DND-41 (cell line): ENCODE results near the gene ASIC4.
A peak's percentile ranks its signal among the peaks of the same experiment; 100 is the strongest.

Source experiments
- ATAC-seq: fragments of 200-7000 bp; cut with Tn5 transposase; 3 replicates; pipeline ENCODE4 v1.9.1; 2021; ENCODE audit warnings: low read depth; ENCODE audit not compliant: insufficient read depth
- DNase-seq: peaks from one replicate; pipeline ENCODE4 v3.0.0-alpha.2; 2020
- H2AFZ ChIP-seq: 2 replicates; pipeline ENCODE4 v1.6.0; 2012; ENCODE audit warnings: low read depth, low read length
- H3K27ac ChIP-seq: 2 replicates; pipeline ENCODE4 v1.5.1; 2012; ENCODE audit warnings: low read length, inconsistent platforms
- H3K27me3 ChIP-seq: fragments of 200-600 bp; sonication (generic); 2 replicates; pipeline ENCODE4 v1.6.0; 2012; ENCODE audit warnings: low read length, mild to moderate bottlenecking, inconsistent platforms; ENCODE audit not compliant: insufficient read depth, poor library complexity
- H3K36me3 ChIP-seq: 2 replicates; pipeline ENCODE4 v1.5.1; 2012; ENCODE audit warnings: low read length, inconsistent platforms; ENCODE audit not compliant: insufficient read depth
- H3K4me1 ChIP-seq: 2 replicates; pipeline ENCODE4 v1.5.1; 2012; ENCODE audit warnings: mild to moderate bottlenecking, low read length; ENCODE audit not compliant: insufficient read depth
- H3K4me2 ChIP-seq: 2 replicates; pipeline ENCODE4 v1.6.0; 2012; ENCODE audit warnings: mild to moderate bottlenecking, moderate library complexity, low read length, inconsistent platforms; ENCODE audit not compliant: insufficient read depth
- H3K4me3 ChIP-seq, 2 experiments: fragments of 200-600 bp in 1 of 2; shearing (Covaris generic) in 1 of 2; 2 replicates each; pipeline ENCODE4 v1.5.1; 2012 to 2016; ENCODE audit warnings: inconsistent platforms in 2 of 2, low read length in 2 of 2, mild to moderate bottlenecking in 2 of 2, low read depth in 1 of 2, moderate library complexity in 1 of 2
- H3K79me2 ChIP-seq: 2 replicates; pipeline ENCODE4 v1.6.0; 2012; ENCODE audit warnings: low read length, inconsistent platforms; ENCODE audit not compliant: insufficient read depth
- H3K9ac ChIP-seq: 2 replicates; pipeline ENCODE4 v1.6.0; 2012; ENCODE audit warnings: low read depth, mild to moderate bottlenecking, inconsistent platforms, low read length, moderate library complexity
- H3K9me3 ChIP-seq: 2 replicates; pipeline ENCODE4 v1.5.1; 2012; ENCODE audit warnings: low read length, moderate library complexity, mild to moderate bottlenecking, inconsistent platforms; ENCODE audit not compliant: insufficient read depth, severe bottlenecking
- H4K20me1 ChIP-seq: 2 replicates; pipeline ENCODE4 v1.6.0; 2012; ENCODE audit warnings: low read length; ENCODE audit not compliant: insufficient read depth
- CTCF ChIP-seq: IDR thresholded peaks from 2 replicates; pipeline ENCODE4 v1.5.1; 2012; ENCODE audit warnings: borderline replicate concordance, low read length, moderate library complexity, mild to moderate bottlenecking; ENCODE audit not compliant: poor library complexity, severe bottlenecking; ENCODE audit errors: extremely low read depth
- EZH2 ChIP-seq: IDR thresholded peaks from 3 replicates; pipeline ENCODE4 v1.6.1; 2012; ENCODE audit warnings: borderline replicate concordance, low read depth, mild to moderate bottlenecking, moderate library complexity, low read length, inconsistent platforms; ENCODE audit not compliant: severe bottlenecking

Gene ASIC4

GRCh38 chr2:219521066-219521880 is 7.0 kb downstream of the ASIC4 start:
- Histone ChIP-seq H3K9me3 (no peaks in the 10 kb centered on the region), H3K79me2 (no peaks in the 10 kb centered on the region), H3K27ac (no peak overlapping the region), H2AFZ (peak overlapping the region; percentile 31), H3K9ac (no peak overlapping the region), H3K4me1 (peaks cover 8% of the 10 kb centered on the region), H3K4me3 (no peak overlapping the region), H3K4me2 (peak overlapping the region; percentile 53), H3K27me3 (peaks cover 39% of the 10 kb centered on the region), H3K36me3 (no peaks in the 10 kb centered on the region), H4K20me1 (no peaks in the 10 kb centered on the region)
- TF ChIP-seq CTCF, result peak; percentile 74
- no peak for TF ChIP-seq EZH2
- ATAC-seq, result peak; percentile 86
- DNase-seq, result peak; percentile 55

- H2AFZ ChIP-seq, result no peak overlapping the region
- H4K20me1 ChIP-seq, result peaks cover 9% of the 10 kb centered on the region
- no peaks in the 10 kb centered on the region for H3K36me3 ChIP-seq
- DNase-seq (no peak), ATAC-seq (no peak)
- H3K9me3 ChIP-seq, result no peaks in the 10 kb centered on the region
- no peak overlapping the region for H3K27ac ChIP-seq
- H3K4me1 ChIP-seq, result peaks cover 8% of the 10 kb centered on the region
- H3K27me3 ChIP-seq, result peaks cover 45% of the 10 kb centered on the region
- TF ChIP-seq EZH2 (no peak), CTCF (no peak)
- no peak overlapping the region for H3K4me2 ChIP-seq
- H3K79me2 ChIP-seq, result no peaks in the 10 kb centered on the region
- no peak overlapping the region for H3K9ac ChIP-seq
- H3K4me3 ChIP-seq, result no peak overlapping the region
Observed at GRCh38 chr2:219522111-219523030, 8.1 kb downstream of the ASIC4 start.

GRCh38 chr2:219523031-219523671 is 8.9 kb downstream of the ASIC4 start:
- Histone ChIP-seq H3K27ac (no peak overlapping the region), H3K4me2 (no peak overlapping the region), H4K20me1 (peaks cover 9% of the 10 kb centered on the region), H3K4me3 (no peak overlapping the region), H3K4me1 (peaks cover 8% of the 10 kb centered on the region), H3K36me3 (no peaks in the 10 kb centered on the region), H3K79me2 (no peaks in the 10 kb centered on the region), H3K9ac (no peak overlapping the region), H3K9me3 (no peaks in the 10 kb centered on the region), H3K27me3 (peaks cover 44% of the 10 kb centered on the region), H2AFZ (no peak overlapping the region)
- no peak for ATAC-seq
- DNase-seq, result no peak
- TF ChIP-seq EZH2, result no peak
- TF ChIP-seq CTCF, result peak; percentile 34
